Liver (tissue), 3 donors: ENCODE data around the gene MEIS2.

Experiments
- GABPA ChIP-seq, 2 donors: IDR thresholded peaks in 1 of 2; conservative IDR thresholded peaks in 1 of 2; 2 replicates each; pipeline ENCODE4 v1.6.1; 2016; ENCODE audit warnings: antibody characterized with exemption in 2 of 2, mild to moderate bottlenecking in 1 of 2, moderate library complexity in 1 of 2
- JUND ChIP-seq, 2 donors: IDR thresholded peaks; 2 replicates each; pipeline ENCODE4 v1.6.1; 2016; ENCODE audit warnings: antibody characterized with exemption in 2 of 2
- RXRA ChIP-seq, 2 donors: IDR thresholded peaks; 2 replicates each; pipeline ENCODE4 v1.6.1; 2017 to 2018; ENCODE audit warnings: antibody characterized with exemption in 2 of 2, mild to moderate bottlenecking in 1 of 2
- TF ChIP-seq, protein P1 (sequence below): fragments of 150-350 bp; IDR thresholded peaks from 2 replicates; pipeline ENCODE4 v1.5.1; 2017; ENCODE audit warnings: improper control_type of control experiment, low read depth, low read length; ENCODE audit not compliant: missing input control
- TF ChIP-seq, protein P2 (sequence below): IDR thresholded peaks from 2 replicates; pipeline ENCODE4 v1.6.1; 2016; ENCODE audit warnings: antibody characterized with exemption
- donor health status: healthy.
- donor health status: healthy.

DNA sequence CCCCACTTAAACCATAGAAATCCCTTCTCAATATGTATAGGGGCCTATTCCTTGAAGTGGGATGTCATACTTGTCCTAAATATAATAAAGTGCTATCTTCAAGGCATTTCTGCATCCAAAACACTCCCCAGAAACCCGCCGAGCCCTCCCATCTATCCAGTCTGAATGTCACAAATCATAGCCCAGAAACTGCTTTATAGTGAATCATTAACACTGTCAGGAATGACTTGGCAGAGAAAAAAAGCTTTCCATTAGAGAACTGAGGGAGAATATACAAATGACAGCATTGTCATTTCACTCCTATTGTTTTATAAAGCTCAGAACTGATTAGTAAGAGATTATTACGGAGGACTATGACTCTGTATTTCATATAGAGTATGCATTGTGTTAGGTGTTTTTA, 48.4 kb upstream of the MEIS2 start:
- TF ChIP-seq, protein P1, sequence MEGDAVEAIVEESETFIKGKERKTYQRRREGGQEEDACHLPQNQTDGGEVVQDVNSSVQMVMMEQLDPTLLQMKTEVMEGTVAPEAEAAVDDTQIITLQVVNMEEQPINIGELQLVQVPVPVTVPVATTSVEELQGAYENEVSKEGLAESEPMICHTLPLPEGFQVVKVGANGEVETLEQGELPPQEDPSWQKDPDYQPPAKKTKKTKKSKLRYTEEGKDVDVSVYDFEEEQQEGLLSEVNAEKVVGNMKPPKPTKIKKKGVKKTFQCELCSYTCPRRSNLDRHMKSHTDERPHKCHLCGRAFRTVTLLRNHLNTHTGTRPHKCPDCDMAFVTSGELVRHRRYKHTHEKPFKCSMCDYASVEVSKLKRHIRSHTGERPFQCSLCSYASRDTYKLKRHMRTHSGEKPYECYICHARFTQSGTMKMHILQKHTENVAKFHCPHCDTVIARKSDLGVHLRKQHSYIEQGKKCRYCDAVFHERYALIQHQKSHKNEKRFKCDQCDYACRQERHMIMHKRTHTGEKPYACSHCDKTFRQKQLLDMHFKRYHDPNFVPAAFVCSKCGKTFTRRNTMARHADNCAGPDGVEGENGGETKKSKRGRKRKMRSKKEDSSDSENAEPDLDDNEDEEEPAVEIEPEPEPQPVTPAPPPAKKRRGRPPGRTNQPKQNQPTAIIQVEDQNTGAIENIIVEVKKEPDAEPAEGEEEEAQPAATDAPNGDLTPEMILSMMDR = no peak
- TF ChIP-seq RXRA (IDR thresholded peaks at IDR 0.05) (no peak), JUND (IDR thresholded peaks at IDR 0.05) (no peak), GABPA (IDR thresholded peaks at IDR 0.05 in 1 of 2, conservative IDR thresholded peaks at IDR 0.05 in 1 of 2) (no peak)
- TF ChIP-seq, protein P2, sequence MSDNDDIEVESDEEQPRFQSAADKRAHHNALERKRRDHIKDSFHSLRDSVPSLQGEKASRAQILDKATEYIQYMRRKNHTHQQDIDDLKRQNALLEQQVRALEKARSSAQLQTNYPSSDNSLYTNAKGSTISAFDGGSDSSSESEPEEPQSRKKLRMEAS = no peak
